Neural cell (in vitro differentiated cells): ENCODE data around the gene SDF4.

Source experiments
- EZH2 ChIP-seq: fragments of 200-600, 300-800 bp; shearing (Covaris generic), sonication (generic); IDR thresholded peaks from 2 replicates; pipeline ENCODE4 v1.6.1; 2014; ENCODE audit warnings: antibody characterized with exemption, low read length, borderline replicate concordance, mild to moderate bottlenecking; ENCODE audit not compliant: insufficient read depth, poor library complexity, severe bottlenecking
- RAD21 ChIP-seq: fragments of 450-650 bp; conservative IDR thresholded peaks from 2 replicates; pipeline ENCODE4 v1.6.1; 2014; ENCODE audit warnings: antibody characterized with exemption, mild to moderate bottlenecking, moderate library complexity
- TF ChIP-seq, protein P1 (sequence below): fragments of 450-650 bp; IDR thresholded peaks from 2 replicates; pipeline ENCODE4 v1.5.1; 2014; ENCODE audit warnings: antibody characterized with exemption, mild to moderate bottlenecking, moderate library complexity; ENCODE audit not compliant: poor library complexity, severe bottlenecking
- TF ChIP-seq, protein P2 (sequence below): IDR thresholded peaks from 2 replicates; pipeline ENCODE4 v1.6.1; 2012; ENCODE audit warnings: borderline replicate concordance

DNA sequence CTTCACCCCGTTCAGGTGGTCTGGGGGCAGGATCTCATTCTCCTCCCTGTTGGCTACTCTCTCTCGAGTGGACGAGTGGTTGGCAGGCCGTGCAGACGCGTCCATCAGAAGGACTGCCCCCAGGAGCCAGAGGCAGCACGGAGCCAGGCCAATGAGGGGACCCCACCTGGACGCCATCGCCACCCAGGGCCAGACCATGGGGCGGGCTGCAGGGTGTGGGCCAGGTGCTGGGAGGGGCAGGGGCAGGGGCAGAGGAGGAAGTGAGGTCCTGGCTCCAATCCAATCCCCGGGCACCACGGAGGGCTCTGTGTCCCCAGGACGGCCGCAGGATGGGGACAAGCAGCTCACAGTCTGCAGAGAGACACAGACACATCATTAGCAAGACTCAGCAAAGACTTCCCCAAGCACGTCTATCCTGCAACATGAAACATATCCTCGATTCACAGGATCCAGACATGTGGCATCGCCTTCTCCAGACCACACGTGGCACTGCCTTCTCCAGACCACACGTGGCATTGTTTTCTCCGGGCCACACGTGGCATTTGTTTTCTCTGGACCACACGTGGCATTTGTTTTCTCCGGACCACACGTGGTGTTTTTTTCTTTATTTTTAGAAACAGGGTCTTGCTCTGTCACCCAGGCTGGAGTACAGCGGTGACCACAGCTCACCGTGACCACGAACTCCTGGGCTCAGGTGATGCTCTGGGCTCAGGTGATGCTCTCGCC is 3.0 kb downstream of the SDF4 start:
- TF ChIP-seq, protein P1, sequence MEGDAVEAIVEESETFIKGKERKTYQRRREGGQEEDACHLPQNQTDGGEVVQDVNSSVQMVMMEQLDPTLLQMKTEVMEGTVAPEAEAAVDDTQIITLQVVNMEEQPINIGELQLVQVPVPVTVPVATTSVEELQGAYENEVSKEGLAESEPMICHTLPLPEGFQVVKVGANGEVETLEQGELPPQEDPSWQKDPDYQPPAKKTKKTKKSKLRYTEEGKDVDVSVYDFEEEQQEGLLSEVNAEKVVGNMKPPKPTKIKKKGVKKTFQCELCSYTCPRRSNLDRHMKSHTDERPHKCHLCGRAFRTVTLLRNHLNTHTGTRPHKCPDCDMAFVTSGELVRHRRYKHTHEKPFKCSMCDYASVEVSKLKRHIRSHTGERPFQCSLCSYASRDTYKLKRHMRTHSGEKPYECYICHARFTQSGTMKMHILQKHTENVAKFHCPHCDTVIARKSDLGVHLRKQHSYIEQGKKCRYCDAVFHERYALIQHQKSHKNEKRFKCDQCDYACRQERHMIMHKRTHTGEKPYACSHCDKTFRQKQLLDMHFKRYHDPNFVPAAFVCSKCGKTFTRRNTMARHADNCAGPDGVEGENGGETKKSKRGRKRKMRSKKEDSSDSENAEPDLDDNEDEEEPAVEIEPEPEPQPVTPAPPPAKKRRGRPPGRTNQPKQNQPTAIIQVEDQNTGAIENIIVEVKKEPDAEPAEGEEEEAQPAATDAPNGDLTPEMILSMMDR = no peak
- TF ChIP-seq, protein P2, sequence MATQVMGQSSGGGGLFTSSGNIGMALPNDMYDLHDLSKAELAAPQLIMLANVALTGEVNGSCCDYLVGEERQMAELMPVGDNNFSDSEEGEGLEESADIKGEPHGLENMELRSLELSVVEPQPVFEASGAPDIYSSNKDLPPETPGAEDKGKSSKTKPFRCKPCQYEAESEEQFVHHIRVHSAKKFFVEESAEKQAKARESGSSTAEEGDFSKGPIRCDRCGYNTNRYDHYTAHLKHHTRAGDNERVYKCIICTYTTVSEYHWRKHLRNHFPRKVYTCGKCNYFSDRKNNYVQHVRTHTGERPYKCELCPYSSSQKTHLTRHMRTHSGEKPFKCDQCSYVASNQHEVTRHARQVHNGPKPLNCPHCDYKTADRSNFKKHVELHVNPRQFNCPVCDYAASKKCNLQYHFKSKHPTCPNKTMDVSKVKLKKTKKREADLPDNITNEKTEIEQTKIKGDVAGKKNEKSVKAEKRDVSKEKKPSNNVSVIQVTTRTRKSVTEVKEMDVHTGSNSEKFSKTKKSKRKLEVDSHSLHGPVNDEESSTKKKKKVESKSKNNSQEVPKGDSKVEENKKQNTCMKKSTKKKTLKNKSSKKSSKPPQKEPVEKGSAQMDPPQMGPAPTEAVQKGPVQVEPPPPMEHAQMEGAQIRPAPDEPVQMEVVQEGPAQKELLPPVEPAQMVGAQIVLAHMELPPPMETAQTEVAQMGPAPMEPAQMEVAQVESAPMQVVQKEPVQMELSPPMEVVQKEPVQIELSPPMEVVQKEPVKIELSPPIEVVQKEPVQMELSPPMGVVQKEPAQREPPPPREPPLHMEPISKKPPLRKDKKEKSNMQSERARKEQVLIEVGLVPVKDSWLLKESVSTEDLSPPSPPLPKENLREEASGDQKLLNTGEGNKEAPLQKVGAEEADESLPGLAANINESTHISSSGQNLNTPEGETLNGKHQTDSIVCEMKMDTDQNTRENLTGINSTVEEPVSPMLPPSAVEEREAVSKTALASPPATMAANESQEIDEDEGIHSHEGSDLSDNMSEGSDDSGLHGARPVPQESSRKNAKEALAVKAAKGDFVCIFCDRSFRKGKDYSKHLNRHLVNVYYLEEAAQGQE = no peak
- no peak for TF ChIP-seq RAD21
- no peak for TF ChIP-seq EZH2
